Natural killer cell treated with Interleukin-12 subunit alpha and Interleukin-12 subunit beta and Interleukin-15 and Interleukin-18, amount 100 ng/mL, for 72 hours (primary cell): ENCODE results near the gene ACBD7. TPM values are rescaled to one million over a fixed set of nuclear protein-coding genes. Genes with fewer than 3 reads are reported as not detected.

Experiments used
- ATAC-seq, 2 donors: fragments of 150-1000 bp; cut with Tn5 transposase in 1 of 2; sonication (Bioruptor Pico), chemical (Tn5 transposase) in 1 of 2; 2 replicates each; pipeline ENCODE4 v1.10.0; 2021
- DNase-seq: peaks from one replicate; pipeline ENCODE4 v3.0.0; 2022; ENCODE audit warnings: low spot score
- H3K27ac Mint-ChIP-seq, 2 donors: 1 replicate in 1 of 2; 2 replicates in 1 of 2; pipeline ENCODE4 v1.8.0; 2022; ENCODE audit warnings: mixed read lengths in 2 of 2, mild to moderate bottlenecking in 1 of 2, moderate library complexity in 1 of 2
- H3K27me3 Mint-ChIP-seq, 2 donors: 1 replicate in 1 of 2; 2 replicates in 1 of 2; pipeline ENCODE4 v1.8.0; 2022; ENCODE audit warnings: mixed read lengths in 2 of 2
- H3K36me3 Mint-ChIP-seq: one replicate; pipeline ENCODE4 v1.8.0; 2022; ENCODE audit warnings: mixed read lengths
- H3K4me1 Mint-ChIP-seq, 2 donors: 1 replicate in 1 of 2; 2 replicates in 1 of 2; pipeline ENCODE4 v1.8.0; 2022; ENCODE audit warnings: low read depth in 2 of 2, mixed read lengths in 2 of 2, mild to moderate bottlenecking in 1 of 2
- H3K4me3 Mint-ChIP-seq: one replicate; pipeline ENCODE4 v1.8.0; 2022; ENCODE audit warnings: mixed read lengths
- H3K9me3 Mint-ChIP-seq: 2 replicates; pipeline ENCODE4 v1.8.0; 2022; ENCODE audit warnings: mixed read lengths
- total RNA-seq, 2 donors: library from RNA; stranded (reverse); gene quantifications; one replicate each; pipeline ENCODE4 v1.2.3, GENCODE V29; 2022

Gene ACBD7
- under 1 TPM; 0.90 to 0.98 TPM for total RNA-seq

DNA sequence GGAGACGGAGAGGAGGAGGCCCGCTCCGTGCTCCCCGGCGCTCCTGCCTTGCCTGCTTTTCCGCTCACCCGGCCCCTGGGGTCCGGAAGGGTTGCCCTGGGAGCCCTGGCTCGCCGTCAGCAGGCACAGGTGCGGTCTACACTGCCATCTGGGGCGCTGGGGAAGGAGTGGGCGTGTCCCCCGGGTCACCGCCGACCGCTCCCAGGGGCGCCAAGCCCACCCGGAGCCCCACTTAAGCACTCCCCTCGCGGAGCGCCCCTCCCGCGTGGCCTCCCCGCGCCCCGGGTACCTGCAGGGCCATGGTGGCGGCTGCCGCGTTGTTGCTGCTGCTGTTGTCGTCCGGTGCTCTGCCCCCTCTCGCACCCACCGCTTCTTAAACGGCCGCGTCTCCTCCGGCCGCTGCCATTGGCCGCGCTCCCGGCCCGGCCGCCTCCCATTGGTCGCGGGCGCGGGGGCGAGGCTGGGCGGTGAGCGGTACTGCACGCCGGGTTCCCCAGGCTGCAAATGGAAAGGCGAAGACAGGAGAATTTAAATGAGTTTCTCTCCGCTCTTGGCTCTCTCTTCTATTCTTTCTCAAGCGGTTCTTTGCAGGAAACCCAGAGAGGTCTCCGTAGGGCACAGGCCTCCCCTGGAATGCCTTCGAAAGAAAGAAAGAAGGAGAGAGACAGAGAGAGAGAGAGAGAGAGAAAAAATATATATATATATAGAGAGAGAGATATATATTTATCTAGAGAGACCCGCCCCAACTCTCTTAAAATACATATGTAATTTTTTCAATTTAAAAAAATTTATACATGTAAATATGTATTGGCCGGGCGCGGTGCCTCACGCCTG, at the start of gene ACBD7:
ACBD7 (minus strand) TSS at position 349 of the 834 bp plus-strand sequence; CDS start at position 301, 48 bp downstream.
- no peaks in the 10 kb centered on the region for H3K36me3 Mint-ChIP-seq

GRCh38 chr10:15137636-15138035, 49.1 kb upstream of the ACBD7 start:
- peaks cover 6 to 11% of the 10 kb centered on the region in 2 donors for H3K4me1 Mint-ChIP-seq
- no peak for DNase-seq
- H3K27ac Mint-ChIP-seq, result peak overlapping the region in 1 of 2 donors; percentile 49
- H3K27me3 Mint-ChIP-seq, result no peaks in the 10 kb centered on the region
- ATAC-seq, result no peak
- no peaks in the 10 kb centered on the region for H3K9me3 Mint-ChIP-seq
- no peak overlapping the region for H3K4me3 Mint-ChIP-seq
- no peaks in the 10 kb centered on the region for H3K36me3 Mint-ChIP-seq

More for the DNA sequence above, at the start of gene ACBD7:
- DNase-seq, result peak; percentile 88
- peaks cover 0 to 2% of the 10 kb centered on the region in 2 donors for H3K4me1 Mint-ChIP-seq
- H3K4me3 Mint-ChIP-seq, result peak within 1 kb of the TSS; percentile 69
- H3K27ac Mint-ChIP-seq, result no peak within 1 kb of the TSS
- peak; percentile 100 for ATAC-seq
- no peaks in the 10 kb centered on the region for H3K9me3 Mint-ChIP-seq
- peaks cover 0 to 14% of the 10 kb centered on the region in 2 donors for H3K27me3 Mint-ChIP-seq

DNA sequence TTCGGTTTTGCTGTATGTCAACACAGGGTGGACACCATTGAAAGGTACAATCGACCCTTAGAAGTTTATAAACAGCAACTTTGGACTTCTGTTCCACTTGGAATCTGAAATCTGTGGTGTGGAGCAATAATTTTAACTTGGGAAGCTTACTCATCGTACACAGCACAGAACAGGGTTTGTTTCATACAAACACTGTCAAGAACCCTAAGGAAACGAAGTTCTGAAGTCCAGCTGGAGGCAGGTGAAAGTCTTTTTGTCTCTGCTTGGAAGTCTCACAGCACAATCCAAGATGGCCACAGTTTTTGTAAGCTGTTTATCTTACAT, 48.4 kb upstream of the ACBD7 start:
- no peaks in the 10 kb centered on the region for H3K36me3 Mint-ChIP-seq

GRCh38 chr10:15136129-15137035, 47.8 kb upstream of the ACBD7 start:
- Mint-ChIP-seq H3K4me3 (no peak overlapping the region), H3K4me1 (peaks cover 2 to 7% of the 10 kb centered on the region in 2 donors), H3K27me3 (no peaks in the 10 kb centered on the region), H3K36me3 (no peaks in the 10 kb centered on the region), H3K27ac (no peak overlapping the region), H3K9me3 (no peaks in the 10 kb centered on the region)
- ATAC-seq (no peak), DNase-seq (no peak)

More for the DNA sequence above, 48.4 kb upstream of the ACBD7 start:
- Mint-ChIP-seq H3K9me3 (no peaks in the 10 kb centered on the region), H3K27me3 (no peaks in the 10 kb centered on the region), H3K4me3 (no peak overlapping the region), H3K4me1 (peaks cover 6 to 11% of the 10 kb centered on the region in 2 donors), H3K27ac (peak overlapping the region in 1 of 2 donors; percentile 49)
- no peak for ATAC-seq
- no peak for DNase-seq

GRCh38 chr10:15131330-15131729, 42.8 kb upstream of the ACBD7 start:
- DNase-seq (no peak), ATAC-seq (no peak)
- H3K4me1 Mint-ChIP-seq, result no peaks in the 10 kb centered on the region
- no peak overlapping the region for H3K27ac Mint-ChIP-seq
- H3K36me3 Mint-ChIP-seq, result no peaks in the 10 kb centered on the region
- no peaks in the 10 kb centered on the region for H3K9me3 Mint-ChIP-seq
- no peaks in the 10 kb centered on the region for H3K27me3 Mint-ChIP-seq
- no peak overlapping the region for H3K4me3 Mint-ChIP-seq

- Mint-ChIP-seq H3K27ac (no peak overlapping the region), H3K4me3 (no peak overlapping the region), H3K9me3 (no peaks in the 10 kb centered on the region), H3K27me3 (no peaks in the 10 kb centered on the region), H3K4me1 (peaks cover 0 to 8% of the 10 kb centered on the region in 2 donors), H3K36me3 (no peaks in the 10 kb centered on the region)
- no peak for DNase-seq
- ATAC-seq, result no peak
These were observed 36.3 kb upstream of the ACBD7 start for GRCh38 chr10:15124908-15125307.

GRCh38 chr10:15124190-15124589, 35.6 kb upstream of the ACBD7 start:
- ATAC-seq (no peak), DNase-seq (no peak)
- Mint-ChIP-seq H3K27ac (peak overlapping the region in 1 of 2 donors; percentile 29), H3K4me3 (no peak overlapping the region), H3K27me3 (no peaks in the 10 kb centered on the region), H3K36me3 (no peaks in the 10 kb centered on the region), H3K4me1 (peaks cover 0 to 8% of the 10 kb centered on the region in 2 donors), H3K9me3 (no peaks in the 10 kb centered on the region)

- Mint-ChIP-seq H3K27me3 (no peaks in the 10 kb centered on the region), H3K36me3 (no peaks in the 10 kb centered on the region), H3K27ac (peak overlapping the region in 1 of 2 donors; percentile 29), H3K9me3 (no peaks in the 10 kb centered on the region), H3K4me3 (no peak overlapping the region), H3K4me1 (peaks cover 1 to 8% of the 10 kb centered on the region in 2 donors)
- ATAC-seq (peak in 1 of 2 donors; percentile 64), DNase-seq (no peak)
These were observed 35.2 kb upstream of the ACBD7 start for GRCh38 chr10:15123749-15124184.

- Mint-ChIP-seq H3K4me3 (peak overlapping the region; percentile 12), H3K27ac (peak overlapping the region; percentile 50 to 65), H3K9me3 (no peaks in the 10 kb centered on the region), H3K4me1 (peaks cover 3 to 8% of the 10 kb centered on the region in 2 donors), H3K27me3 (no peaks in the 10 kb centered on the region), H3K36me3 (no peaks in the 10 kb centered on the region)
- DNase-seq, result no peak
- peak in 1 of 2 donors; percentile 62 for ATAC-seq
These were observed 34.0 kb upstream of the ACBD7 start for GRCh38 chr10:15122477-15123030.

DNA sequence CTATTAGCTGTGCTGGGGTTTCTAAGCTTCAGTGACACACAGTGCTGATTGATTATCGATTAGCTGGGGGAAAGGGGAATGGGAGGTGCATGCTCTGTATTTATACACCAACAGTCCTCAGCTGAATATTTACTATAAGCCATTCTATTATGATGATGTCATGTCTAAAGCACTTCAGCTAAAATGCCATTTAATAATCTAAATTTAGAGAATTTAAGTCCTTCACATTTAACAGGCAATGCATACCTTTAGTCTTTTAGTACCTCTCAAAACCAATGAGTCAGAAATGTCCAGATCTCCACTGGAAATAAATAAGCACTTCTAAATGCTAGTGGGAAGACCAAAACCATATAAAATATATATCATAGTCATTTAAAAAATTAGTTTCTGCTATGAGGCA, 33.1 kb upstream of the ACBD7 start:
- peaks cover 3 to 8% of the 10 kb centered on the region in 2 donors for H3K4me1 Mint-ChIP-seq
- DNase-seq, result no peak
- ATAC-seq, result no peak
- no peaks in the 10 kb centered on the region for H3K27me3 Mint-ChIP-seq
- H3K9me3 Mint-ChIP-seq, result no peaks in the 10 kb centered on the region
- H3K36me3 Mint-ChIP-seq, result no peaks in the 10 kb centered on the region
- H3K4me3 Mint-ChIP-seq, result no peak overlapping the region
- no peak overlapping the region for H3K27ac Mint-ChIP-seq

- H3K9me3 Mint-ChIP-seq, result no peaks in the 10 kb centered on the region
- no peak overlapping the region for H3K4me3 Mint-ChIP-seq
- ATAC-seq (no peak), DNase-seq (no peak)
- H3K4me1 Mint-ChIP-seq, result peaks cover 3 to 8% of the 10 kb centered on the region in 2 donors
- peaks cover 2% of the 10 kb centered on the region for H3K36me3 Mint-ChIP-seq
- no peaks in the 10 kb centered on the region for H3K27me3 Mint-ChIP-seq
- no peak overlapping the region for H3K27ac Mint-ChIP-seq
These were observed 31.9 kb upstream of the ACBD7 start for GRCh38 chr10:15120523-15120922.

- H3K4me3 Mint-ChIP-seq, result no peak overlapping the region
- H3K36me3 Mint-ChIP-seq, result peaks cover 5% of the 10 kb centered on the region
- H3K27ac Mint-ChIP-seq, result no peak overlapping the region
- H3K9me3 Mint-ChIP-seq, result no peaks in the 10 kb centered on the region
- ATAC-seq (peak in 1 of 2 donors; percentile 36), DNase-seq (no peak)
- peaks cover 2 to 3% of the 10 kb centered on the region in 2 donors for H3K4me1 Mint-ChIP-seq
- no peaks in the 10 kb centered on the region for H3K27me3 Mint-ChIP-seq
These were observed 30.0 kb upstream of the ACBD7 start for GRCh38 chr10:15118615-15119014.

GRCh38 chr10:15116225-15116624, 27.6 kb upstream of the ACBD7 start:
- no peak overlapping the region for H3K27ac Mint-ChIP-seq
- DNase-seq (no peak), ATAC-seq (no peak)
- H3K4me1 Mint-ChIP-seq, result peaks cover 0 to 3% of the 10 kb centered on the region in 2 donors
- no peak overlapping the region for H3K4me3 Mint-ChIP-seq
- no peaks in the 10 kb centered on the region for H3K9me3 Mint-ChIP-seq
- peaks cover 8% of the 10 kb centered on the region for H3K36me3 Mint-ChIP-seq
- no peaks in the 10 kb centered on the region for H3K27me3 Mint-ChIP-seq
